KMS-11 (cell line): ENCODE measurements around the gene UNC13D.
A peak's percentile ranks its signal among the peaks of the same experiment; 100 is the strongest.

Experiments used
- H2AFZ ChIP-seq: fragments of 200-600 bp; sonication (generic); 2 replicates; pipeline ENCODE4 v1.6.1; 2016; ENCODE audit warnings: antibody characterized with exemption, mixed run types, low read depth
- H3K27ac ChIP-seq: fragments of 200-600 bp; sonication (generic); 2 replicates; pipeline ENCODE4 v1.6.1; 2016; ENCODE audit warnings: mild to moderate bottlenecking, mixed run types
- H3K27me3 ChIP-seq: fragments of 200-600 bp; sonication (generic); 2 replicates; pipeline ENCODE4 v1.6.1; 2017; ENCODE audit warnings: mild to moderate bottlenecking, low read depth, mixed run types, moderate library complexity; ENCODE audit not compliant: insufficient read depth
- H3K36me3 ChIP-seq: fragments of 200-600 bp; sonication (generic); 2 replicates; pipeline ENCODE4 v1.6.1; 2017; ENCODE audit warnings: mild to moderate bottlenecking, mixed run types; ENCODE audit not compliant: insufficient read depth
- H3K4me1 ChIP-seq: fragments of 200-600 bp; sonication (generic); 2 replicates; pipeline ENCODE4 v1.6.1; 2016; ENCODE audit warnings: mild to moderate bottlenecking, low read depth, mixed run types; ENCODE audit not compliant: poor library complexity, severe bottlenecking
- H3K4me2 ChIP-seq: fragments of 200-600 bp; sonication (generic); 2 replicates; pipeline ENCODE4 v1.7.0; 2016; ENCODE audit warnings: mild to moderate bottlenecking, mixed run types
- H3K4me3 ChIP-seq: fragments of 200-600 bp; sonication (generic); IDR thresholded peaks from 2 replicates; pipeline ENCODE4 v1.6.1; 2017; ENCODE audit warnings: low read depth, low read length, mixed read lengths; ENCODE audit not compliant: insufficient read depth
- H3K79me2 ChIP-seq: fragments of 200-600 bp; sonication (generic); 2 replicates; pipeline ENCODE4 v1.6.1; 2016; ENCODE audit warnings: low read depth, mixed run types; ENCODE audit not compliant: insufficient read depth
- H3K9ac ChIP-seq: fragments of 200-600 bp; sonication (generic); 2 replicates; pipeline ENCODE4 v1.6.1; 2016; ENCODE audit warnings: mild to moderate bottlenecking, mixed run types
- H4K20me1 ChIP-seq: fragments of 200-600 bp; sonication (generic); 2 replicates; pipeline ENCODE4 v1.6.1; 2016; ENCODE audit warnings: mild to moderate bottlenecking, mixed run types; ENCODE audit not compliant: insufficient read depth
- TF ChIP-seq, protein P1 (sequence below): fragments of 200-600 bp; sonication (generic); conservative IDR thresholded peaks from 2 replicates; pipeline ENCODE4 v1.6.1; 2017; ENCODE audit warnings: low read depth, mild to moderate bottlenecking, antibody characterized with exemption, low read length, moderate library complexity, mixed read lengths

The UNC13D gene

DNA sequence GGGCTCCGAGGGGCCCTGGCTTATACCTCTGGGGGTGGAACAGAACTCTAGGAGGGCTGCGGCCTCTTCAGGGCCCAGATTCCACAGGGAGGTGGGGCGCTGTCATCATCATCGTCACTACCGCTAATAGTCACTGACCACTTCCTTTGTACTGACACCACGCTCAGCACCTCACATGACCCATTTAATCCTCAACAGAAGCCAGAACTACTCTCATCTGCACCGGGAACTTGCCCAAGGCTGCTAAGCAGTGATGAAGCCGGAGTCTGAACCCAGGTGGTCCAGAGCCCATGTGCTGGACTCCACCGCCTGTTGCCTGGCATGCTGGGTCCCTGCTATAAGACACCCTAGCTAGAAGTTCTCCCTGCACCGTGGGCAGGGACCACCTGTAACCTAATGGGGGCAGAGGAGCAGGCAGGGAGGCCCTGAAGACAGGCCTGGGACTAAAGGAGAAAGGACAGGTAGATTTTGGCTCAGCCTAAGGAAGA is 12.0 kb downstream of the UNC13D start:
- H3K9ac ChIP-seq: no peak overlapping the region
- no peak overlapping the region for H3K4me2 ChIP-seq
- no peak overlapping the region for H2AFZ ChIP-seq
- H3K27ac ChIP-seq: no peak overlapping the region
- H3K36me3 ChIP-seq: no peaks in the 10 kb centered on the region
- no peaks in the 10 kb centered on the region for H3K79me2 ChIP-seq
- H3K27me3 ChIP-seq: no peaks in the 10 kb centered on the region
- H3K4me3 ChIP-seq: no peak overlapping the region
- TF ChIP-seq, protein P1, sequence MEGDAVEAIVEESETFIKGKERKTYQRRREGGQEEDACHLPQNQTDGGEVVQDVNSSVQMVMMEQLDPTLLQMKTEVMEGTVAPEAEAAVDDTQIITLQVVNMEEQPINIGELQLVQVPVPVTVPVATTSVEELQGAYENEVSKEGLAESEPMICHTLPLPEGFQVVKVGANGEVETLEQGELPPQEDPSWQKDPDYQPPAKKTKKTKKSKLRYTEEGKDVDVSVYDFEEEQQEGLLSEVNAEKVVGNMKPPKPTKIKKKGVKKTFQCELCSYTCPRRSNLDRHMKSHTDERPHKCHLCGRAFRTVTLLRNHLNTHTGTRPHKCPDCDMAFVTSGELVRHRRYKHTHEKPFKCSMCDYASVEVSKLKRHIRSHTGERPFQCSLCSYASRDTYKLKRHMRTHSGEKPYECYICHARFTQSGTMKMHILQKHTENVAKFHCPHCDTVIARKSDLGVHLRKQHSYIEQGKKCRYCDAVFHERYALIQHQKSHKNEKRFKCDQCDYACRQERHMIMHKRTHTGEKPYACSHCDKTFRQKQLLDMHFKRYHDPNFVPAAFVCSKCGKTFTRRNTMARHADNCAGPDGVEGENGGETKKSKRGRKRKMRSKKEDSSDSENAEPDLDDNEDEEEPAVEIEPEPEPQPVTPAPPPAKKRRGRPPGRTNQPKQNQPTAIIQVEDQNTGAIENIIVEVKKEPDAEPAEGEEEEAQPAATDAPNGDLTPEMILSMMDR: no peak
- H4K20me1 ChIP-seq: no peaks in the 10 kb centered on the region
- H3K4me1 ChIP-seq: peaks cover 12% of the 10 kb centered on the region

DNA sequence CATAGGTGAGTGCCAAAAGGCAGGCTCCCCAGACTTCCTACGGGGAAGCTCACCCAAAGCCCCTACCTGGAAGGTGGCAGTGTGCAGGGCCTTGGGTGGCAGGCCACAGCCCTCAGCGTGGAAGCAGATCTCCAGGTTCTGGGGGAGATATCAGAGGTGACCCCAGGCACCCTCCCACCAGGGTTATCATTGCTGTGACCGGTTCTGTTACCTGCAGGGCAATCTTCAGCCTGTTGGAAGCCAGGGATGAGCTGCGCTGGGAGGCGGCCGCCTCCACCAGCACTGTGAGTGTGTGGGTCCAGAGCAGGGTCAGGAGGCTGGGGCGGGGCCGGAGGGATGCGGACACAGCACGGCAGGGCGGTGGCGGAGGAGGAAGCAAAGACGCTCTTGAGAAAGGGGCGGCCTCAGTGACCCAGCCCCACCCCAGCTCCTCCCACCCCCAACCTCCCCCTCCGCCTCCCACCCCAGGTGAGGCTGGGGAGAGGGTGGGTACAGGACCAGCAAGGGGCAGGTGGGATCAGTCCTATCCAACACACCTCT is 13.1 kb downstream of the UNC13D start:
- Histone ChIP-seq H3K4me2 (no peak overlapping the region), H3K4me1 (peaks cover 17% of the 10 kb centered on the region), H3K36me3 (no peaks in the 10 kb centered on the region), H3K9ac (no peak overlapping the region), H3K27me3 (no peaks in the 10 kb centered on the region), H3K4me3 (no peak overlapping the region), H3K79me2 (no peaks in the 10 kb centered on the region), H3K27ac (no peak overlapping the region), H4K20me1 (no peaks in the 10 kb centered on the region), H2AFZ (no peak overlapping the region)
- TF ChIP-seq, protein P1: no peak

DNA sequence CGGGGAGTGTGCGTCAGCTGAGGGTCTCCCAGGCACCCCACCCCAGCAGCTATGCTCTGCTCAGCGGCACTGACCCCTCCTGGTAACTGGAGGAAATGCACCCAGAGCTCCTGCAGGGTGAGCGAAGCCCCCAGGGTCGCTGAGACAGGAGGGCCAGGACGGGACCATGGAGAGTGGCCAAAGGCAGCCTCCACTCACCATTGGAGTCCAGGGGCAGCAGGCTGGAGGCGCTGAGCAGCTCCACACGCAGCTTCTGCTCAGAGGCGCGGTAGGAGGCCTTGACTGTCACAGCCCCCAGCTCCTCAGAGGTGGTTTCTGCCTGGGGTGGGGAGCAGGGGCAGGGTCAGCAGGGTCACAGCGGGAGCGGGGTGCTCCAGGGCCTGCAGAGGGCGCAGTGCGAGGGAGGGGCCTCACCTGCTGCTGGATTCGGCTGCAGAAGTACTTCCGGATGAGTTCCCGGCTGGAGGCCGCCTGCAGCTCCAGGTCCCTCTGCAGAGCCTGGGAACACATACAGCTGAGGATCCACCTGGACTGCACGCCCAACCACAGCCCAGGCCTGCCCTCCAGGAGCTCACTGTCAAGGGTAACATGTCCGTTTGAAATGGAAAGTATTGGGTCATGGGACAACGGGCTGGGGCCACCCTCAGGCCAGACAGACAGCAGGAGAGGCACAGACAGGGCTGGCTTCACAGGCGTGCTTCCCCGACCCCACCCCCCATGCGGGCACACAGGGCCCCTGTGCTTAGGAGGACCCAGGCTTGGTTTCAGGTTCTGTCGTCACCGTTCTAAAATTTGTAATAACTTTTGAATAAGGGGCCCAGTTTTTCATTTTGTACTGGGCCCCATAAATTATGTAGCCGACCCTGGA is 13.8 kb downstream of the UNC13D start:
- peaks cover 17% of the 10 kb centered on the region for H3K4me1 ChIP-seq
- no peak overlapping the region for H3K9ac ChIP-seq
- no peak overlapping the region for H2AFZ ChIP-seq
- H3K4me2 ChIP-seq: no peak overlapping the region
- TF ChIP-seq, protein P1: peak; percentile 61
- H3K36me3 ChIP-seq: no peaks in the 10 kb centered on the region
- no peaks in the 10 kb centered on the region for H4K20me1 ChIP-seq
- no peaks in the 10 kb centered on the region for H3K27me3 ChIP-seq
- no peak overlapping the region for H3K27ac ChIP-seq
- no peaks in the 10 kb centered on the region for H3K79me2 ChIP-seq
- no peak overlapping the region for H3K4me3 ChIP-seq

DNA sequence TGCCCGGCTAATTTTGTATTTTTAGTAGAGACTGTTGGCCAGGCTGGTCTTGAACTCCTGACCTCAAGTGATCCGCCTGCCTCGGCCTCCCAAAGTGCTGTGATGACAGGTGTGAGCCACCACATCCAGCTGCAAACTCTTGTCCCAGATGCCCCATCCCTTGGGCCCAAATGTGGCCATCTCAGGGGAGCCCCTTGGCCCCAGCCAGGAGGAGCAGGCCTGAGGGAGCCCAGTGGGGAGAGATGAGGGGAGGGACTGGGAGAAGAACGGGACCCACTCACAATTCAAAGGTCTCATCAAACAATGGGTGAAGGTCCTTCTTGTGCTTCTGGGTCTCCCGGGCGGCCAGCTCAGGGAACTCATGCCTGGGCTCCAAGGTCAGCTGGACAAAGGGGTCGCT is 14.5 kb downstream of the UNC13D start:
- H3K27me3 ChIP-seq: no peaks in the 10 kb centered on the region
- no peaks in the 10 kb centered on the region for H4K20me1 ChIP-seq
- TF ChIP-seq, protein P1: no peak
- no peak overlapping the region for H3K9ac ChIP-seq
- no peak overlapping the region for H3K27ac ChIP-seq
- no peak overlapping the region for H3K4me2 ChIP-seq
- H3K79me2 ChIP-seq: no peaks in the 10 kb centered on the region
- H2AFZ ChIP-seq: no peak overlapping the region
- H3K4me1 ChIP-seq: peaks cover 17% of the 10 kb centered on the region
- H3K4me3 ChIP-seq: no peak overlapping the region
- no peaks in the 10 kb centered on the region for H3K36me3 ChIP-seq
